HG02884 (cell line): ENCODE results near the gene C1QL2.

Source experiments
- ATAC-seq: cut with Tn5 transposase; IDR thresholded peaks from one replicate; pipeline ENCODE4 v1.9.1; 2021; ENCODE audit warnings: mild to moderate bottlenecking, moderate library complexity; ENCODE audit not compliant: unreplicated experiment

The C1QL2 gene

GRCh38 chr2:119179991-119180390 is 21.4 kb upstream of the C1QL2 start:
- ATAC-seq: no peak

GRCh38 chr2:119179202-119179601 is 20.7 kb upstream of the C1QL2 start:
- no peak for ATAC-seq

GRCh38 chr2:119178776-119179175 is 20.2 kb upstream of the C1QL2 start:
- ATAC-seq: no peak

- no peak for ATAC-seq
Observed at GRCh38 chr2:119177838-119178190, 19.3 kb upstream of the C1QL2 start.

GRCh38 chr2:119177171-119177837 is 18.8 kb upstream of the C1QL2 start:
- ATAC-seq: no peak

- ATAC-seq: no peak
Observed at GRCh38 chr2:119175517-119175916, 17.0 kb upstream of the C1QL2 start.

GRCh38 chr2:119174993-119175347 is 16.4 kb upstream of the C1QL2 start:
- ATAC-seq: no peak

GRCh38 chr2:119174216-119174992 is 15.9 kb upstream of the C1QL2 start:
- ATAC-seq: no peak

- no peak for ATAC-seq
Observed at GRCh38 chr2:119173556-119174060, 15.1 kb upstream of the C1QL2 start.

GRCh38 chr2:119170504-119170903 is 12.0 kb upstream of the C1QL2 start:
- no peak for ATAC-seq

- no peak for ATAC-seq
Observed at GRCh38 chr2:119169717-119170116, 11.2 kb upstream of the C1QL2 start.

GRCh38 chr2:119160361-119160990 is 1.9 kb upstream of the C1QL2 start:
- ATAC-seq: no peak

GRCh38 chr2:119157850-119158511 is 570 bp downstream of the C1QL2 start:
- ATAC-seq: no peak

- ATAC-seq: no peak
Observed at GRCh38 chr2:119156891-119157773, 1.4 kb downstream of the C1QL2 start.

GRCh38 chr2:119156105-119156890 is 2.3 kb downstream of the C1QL2 start:
- no peak for ATAC-seq

- ATAC-seq: no peak
Observed at GRCh38 chr2:119155633-119156032, 2.9 kb downstream of the C1QL2 start.

GRCh38 chr2:119154076-119154475 is 4.5 kb downstream of the C1QL2 start:
- no peak for ATAC-seq

GRCh38 chr2:119149611-119150010 is 8.9 kb downstream of the C1QL2 start:
- ATAC-seq: no peak

GRCh38 chr2:119147776-119148715 is 10.5 kb downstream of the C1QL2 start:
- no peak for ATAC-seq
